GM12878 (cell line): Measurements from ENCODE around the gene B4GALT5. TPM values are rescaled to one million over a fixed set of nuclear protein-coding genes. Genes with fewer than 3 reads are reported as not detected.

ENCODE experiments used
- ATAC-seq: fragments of 200-7000 bp; cut with Tn5 transposase; 3 replicates; pipeline ENCODE4 v1.9.1; 2020; ENCODE audit warnings: mild to moderate bottlenecking, moderate library complexity
- BruUV-seq: library from RNA; stranded (reverse); fragments of 400-500 nt; replicated peaks from 2 replicates; lab custom pipeline; 2021; lab: Mats Ljungman, UMichigan
- CTCF ChIA-PET: fragments of 300-600 bp; sonication (Branson Sonifier 250); formaldehyde crosslinking; extraction: SDS; loops from one replicate; lab custom pipeline; 2021; ENCODE audit warnings: inconsistent platforms; lab: Yijun Ruan, JAX
- POLR2A ChIA-PET: fragments of 350-600 bp; formaldehyde crosslinking; extraction: SDS; loops from one replicate; lab custom pipeline; 2021; ENCODE audit warnings: inconsistent platforms; lab: Charles Lee
- RAD21 ChIA-PET: fragments of 300-600 bp; sonication (Branson Sonifier 250); formaldehyde crosslinking; loops from one replicate; lab custom pipeline; 2023; ENCODE audit warnings: antibody characterized with exemption; ENCODE audit not compliant: unreplicated experiment; lab: Charles Lee
- SMC1A ChIA-PET: fragments of 300-600 bp; sonication (Branson Sonifier 250); formaldehyde crosslinking; loops from one replicate; lab custom pipeline; 2023; ENCODE audit not compliant: unreplicated experiment, uncharacterized antibody; lab: Charles Lee
- DNase-seq: peaks from one replicate; pipeline ENCODE4 v3.0.0-alpha.2; 2011; ENCODE audit warnings: low read depth, low spot score
- FAIRE-seq: peaks from 3 replicates; lab custom pipeline; 2011; peaks lifted over from hg19 to GRCh38; lab: Jason Lieb, UNC
- H2AFZ ChIP-seq: 2 replicates; pipeline ENCODE4 v1.6.0; 2011; ENCODE audit warnings: low read depth, low read length, control low read depth; ENCODE audit not compliant: control insufficient read depth
- H3K27ac ChIP-seq: 2 replicates; pipeline ENCODE4 v1.5.1; 2011; ENCODE audit warnings: control low read depth; ENCODE audit not compliant: control insufficient read depth, insufficient read depth
- H3K27me3 ChIP-seq, 2 experiments: replicated peaks in 1 of 2; 2 replicates each; pipeline versions ENCODE4 v1.6.0 to v1.6.1; 2011; ENCODE audit warnings: low read length in 1 of 2; ENCODE audit not compliant: control insufficient read depth in 2 of 2, insufficient read depth in 2 of 2
- H3K36me3 ChIP-seq, 2 experiments: 2 replicates each; pipeline ENCODE4 v1.5.1; 2011; ENCODE audit warnings: low read length in 1 of 2; ENCODE audit not compliant: control insufficient read depth in 2 of 2, insufficient read depth in 2 of 2
- H3K4me1 ChIP-seq: 2 replicates; pipeline ENCODE4 v1.6.1; 2011; ENCODE audit warnings: mild to moderate bottlenecking, low read length, moderate library complexity, mixed read lengths; ENCODE audit not compliant: control insufficient read depth, insufficient read depth
- H3K4me2 ChIP-seq: 2 replicates; pipeline ENCODE4 v1.6.0; 2011; ENCODE audit warnings: control low read depth; ENCODE audit not compliant: control insufficient read depth, insufficient read depth
- H3K4me3 ChIP-seq: fragments of 200-600 bp; sonication (generic); 2 replicates; pipeline ENCODE4 v1.5.1; 2016
- H3K79me2 ChIP-seq: 2 replicates; pipeline ENCODE4 v1.6.0; 2011; ENCODE audit warnings: low read length; ENCODE audit not compliant: control insufficient read depth, insufficient read depth
- H3K9ac ChIP-seq: 2 replicates; pipeline ENCODE4 v1.8.0; 2011; ENCODE audit warnings: low read length, control low read depth, mixed read lengths; ENCODE audit not compliant: control insufficient read depth, insufficient read depth
- H3K9me3 ChIP-seq: replicated peaks from 3 replicates; pipeline ENCODE4 v1.5.1; 2011; ENCODE audit warnings: mild to moderate bottlenecking, low read length; ENCODE audit not compliant: control insufficient read depth, insufficient read depth
- H4K20me1 ChIP-seq: 2 replicates; pipeline ENCODE4 v1.6.0; 2011; ENCODE audit not compliant: control insufficient read depth, insufficient read depth
- BHLHE40 ChIP-seq, 2 experiments: fragments of 450-650 bp in 1 of 2; IDR thresholded peaks; 2 replicates each; pipeline ENCODE4 v1.6.1; 2011 to 2017; ENCODE audit warnings: low read depth in 2 of 2, borderline replicate concordance in 1 of 2, improper control_type of control experiment in 1 of 2, low read length in 1 of 2, mild to moderate bottlenecking in 1 of 2
- FOXK2 ChIP-seq: fragments of 450-650 bp; IDR thresholded peaks from 2 replicates; pipeline ENCODE4 v1.6.1; 2017; ENCODE audit warnings: mild to moderate bottlenecking, moderate library complexity
- KAT2A ChIP-seq: conservative IDR thresholded peaks from 2 replicates; pipeline ENCODE4 v1.6.1; 2011; ENCODE audit warnings: low read depth, low read length; ENCODE audit not compliant: control insufficient read depth
- NBN ChIP-seq: fragments of 450-650 bp; IDR thresholded peaks from 2 replicates; pipeline ENCODE4 v1.6.1; 2016
- NFYB ChIP-seq: IDR thresholded peaks from 2 replicates; pipeline ENCODE4 v1.6.1; 2011; ENCODE audit warnings: low read depth, mild to moderate bottlenecking, low read length, improper control_type of control experiment, moderate library complexity; ENCODE audit not compliant: insufficient read depth
- RAD21 ChIP-seq: IDR thresholded peaks from 2 replicates; pipeline ENCODE4 v1.6.1; 2011; ENCODE audit warnings: mild to moderate bottlenecking, low read depth, low read length, moderate library complexity; ENCODE audit not compliant: insufficient read depth
- STAT3 ChIP-seq: IDR thresholded peaks from 2 replicates; pipeline ENCODE4 v1.6.1; 2011; ENCODE audit warnings: low read depth, low read length, improper control_type of control experiment
- ZSCAN29 ChIP-seq: fragments of 450-650 bp; IDR thresholded peaks from 2 replicates; pipeline ENCODE4 v1.6.1; 2017; ENCODE audit warnings: mild to moderate bottlenecking, moderate library complexity
- WGBS: methylation state at CpG from one replicate; pipeline ENCODE4 v1.1.6; 2016; ENCODE audit warnings: low lambda C conversion rate; ENCODE audit not compliant: insufficient replicate concordance, insufficient coverage; ENCODE audit errors: missing lambda C conversion rate; 5-methylcytosine and 5-hydroxymethylcytosine counted together
- in situ Hi-C: fragments of 300-500 bp; cut with MboI; formaldehyde crosslinking; loops from 9 replicates; pipeline ENCODE4 v1.14.3; 2018; ENCODE audit warnings: mixed read lengths
- intact Hi-C: fragments of 100-400 bp; cut with micrococcal nuclease; formaldehyde crosslinking; loops from one replicate; pipeline ENCODE4 v1.14.2; 2022; ENCODE audit not compliant: unreplicated experiment
- polyA plus RNA-seq, 11 experiments: library from polyadenylated mRNA; depleted of rRNA in 4 of 11; unstranded in 6 of 11; stranded (reverse) in 5 of 11; fragments of >200 nt; fragmentation: Nextera tagmentation in 4 of 11; fragmentation: Illumina TruSeq in 1 of 11; extraction: Ambion mirVana in 4 of 11; extraction: Trizol in 1 of 11; gene quantifications; 1 replicate in 1 of 11; 2 replicates in 10 of 11; pipeline versions ENCODE4 v1.2.1 to v1.2.3, GENCODE V29; 2011 to 2016; ENCODE audit warnings: inconsistent platforms in 2 of 11, missing spikeins in 2 of 11, low read depth in 1 of 11
- total RNA-seq, 4 experiments: library from RNA; depleted of rRNA in 3 of 4; stranded (reverse); fragments of >200 nt in 3 of 4; fragmentation: Illumina TruSeq in 1 of 4; extraction: Trizol in 1 of 4; gene quantifications; 2 replicates each; pipeline versions ENCODE4 v1.2.1 to v1.2.3, GENCODE V29; 2013 to 2021
- TF ChIP-seq, protein P1 (sequence below): IDR thresholded peaks from 2 replicates; pipeline ENCODE4 v1.6.1; 2012; ENCODE audit warnings: low read length, inconsistent platforms

Gene B4GALT5
- total and polyA plus RNA-seq, 10 of the 15 experiments (the other 5 are each of a cell fraction or from before 2014, with no cell fraction given), result 2.0 to 55.5 (median 20.2) TPM

GRCh38 chr20:49646528-49646927 lies 67.2 kb downstream of the B4GALT5 start:
- Histone ChIP-seq H3K79me2 (no peaks in the 10 kb centered on the region; the same call in 1 of the 2 replicates), H3K9ac (no peak overlapping the region), H3K4me3 (no peak overlapping the region), H2AFZ (no peak overlapping the region), H3K9me3 (no peaks in the 10 kb centered on the region)
- ChIA-PET RAD21 (interaction anchor here (0.7 kb wide), 1 partner anchor 12 kb away, joined by 3 read pairs; no protein-coding TSS in a partner anchor), POLR2A (interaction anchor here (0.6 to 1.0 kb wide), 2 partner anchors 12 to 64 kb away, joined by 3 read pairs; no protein-coding TSS in a partner anchor), SMC1A (interaction anchor here (0.9 to 2.5 kb wide), 5 partner anchors 9 to 200 kb away, joined by 3 to 7 read pairs (median 5); no protein-coding TSS in a partner anchor)
- ATAC-seq, result no peak
- no peak for DNase-seq
- no peak for FAIRE-seq
- in situ Hi-C loops (no loop called here), intact Hi-C loops (no loop called here)
- 71% methylated on average over 2 of the region's 2 CpGs for WGBS
- no peak for TF ChIP-seq ZSCAN29
- TF ChIP-seq, protein P1, sequence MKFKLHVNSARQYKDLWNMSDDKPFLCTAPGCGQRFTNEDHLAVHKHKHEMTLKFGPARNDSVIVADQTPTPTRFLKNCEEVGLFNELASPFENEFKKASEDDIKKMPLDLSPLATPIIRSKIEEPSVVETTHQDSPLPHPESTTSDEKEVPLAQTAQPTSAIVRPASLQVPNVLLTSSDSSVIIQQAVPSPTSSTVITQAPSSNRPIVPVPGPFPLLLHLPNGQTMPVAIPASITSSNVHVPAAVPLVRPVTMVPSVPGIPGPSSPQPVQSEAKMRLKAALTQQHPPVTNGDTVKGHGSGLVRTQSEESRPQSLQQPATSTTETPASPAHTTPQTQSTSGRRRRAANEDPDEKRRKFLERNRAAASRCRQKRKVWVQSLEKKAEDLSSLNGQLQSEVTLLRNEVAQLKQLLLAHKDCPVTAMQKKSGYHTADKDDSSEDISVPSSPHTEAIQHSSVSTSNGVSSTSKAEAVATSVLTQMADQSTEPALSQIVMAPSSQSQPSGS, result no peak
- no peak for TF ChIP-seq RAD21
- TF ChIP-seq NFYB, result no peak
- TF ChIP-seq KAT2A, result no peak
- TF ChIP-seq NBN, result no peak
- no peak for TF ChIP-seq STAT3
- no peak for TF ChIP-seq FOXK2
- no peak for TF ChIP-seq BHLHE40 (IDR thresholded peaks at IDR 0.05; ENCODE audit: borderline replicate concordance in 1 of 2, low read depth in 2 of 2, low read length in 1 of 2)
- TF ChIP-seq, all 136 proteins: peak for 0
- Histone ChIP-seq H3K27ac (no peak overlapping the region), H3K27me3 (no peaks in the 10 kb centered on the region), H3K4me1 (no peaks in the 10 kb centered on the region), H3K4me2 (no peak overlapping the region), H4K20me1 (no peaks in the 10 kb centered on the region), H3K36me3 (peaks cover 28 to 37% of the 10 kb centered on the region in 2 experiments)
- CTCF ChIA-PET, result interaction anchor here (1.5 kb wide), 2 partner anchors 8 to 175 kb away, joined by 3 to 4 read pairs; no protein-coding TSS in a partner anchor
- no TSS peak for BruUV-seq
